Lower lobe of right lung (tissue), 2 donors: ENCODE measurements around the gene OR2T1. TPM values are rescaled to one million over a fixed set of nuclear protein-coding genes. Genes with fewer than 3 reads are reported as not detected.

Source experiments
- ATAC-seq, 2 donors: fragments of 200-7000 bp; cut with Tn5 transposase; one replicate each; pipeline ENCODE4 v1.9.1; 2020 to 2022; ENCODE audit warnings: mild to moderate bottlenecking in 2 of 2, moderate library complexity in 2 of 2
- DNase-seq: peaks from one replicate; pipeline ENCODE4 v3.0.0-alpha.2; 2020
- H3K27ac ChIP-seq: fragments of 200-600 bp; one replicate; pipeline ENCODE4 v1.8.0; 2022
- H3K27me3 ChIP-seq: fragments of 200-600 bp; one replicate; pipeline ENCODE4 v1.8.0; 2022; ENCODE audit warnings: low read depth
- H3K36me3 ChIP-seq: fragments of 200-600 bp; one replicate; pipeline ENCODE4 v1.8.0; 2022; ENCODE audit warnings: mild to moderate bottlenecking
- H3K4me1 ChIP-seq: fragments of 200-600 bp; one replicate; pipeline ENCODE4 v1.8.0; 2022
- H3K4me3 ChIP-seq: fragments of 200-600 bp; one replicate; pipeline ENCODE4 v1.8.0; 2022; ENCODE audit warnings: mild to moderate bottlenecking
- H3K9me3 ChIP-seq: fragments of 200-600 bp; one replicate; pipeline ENCODE4 v1.8.0; 2022
- intact Hi-C: fragments of 100-400 bp; cut with DNase I; formaldehyde crosslinking; loops from one replicate; pipeline ENCODE4 v1.11.0; 2022
- total RNA-seq: library from RNA; stranded (reverse); fragmentation: NEBNext Ultra II Directional; extraction: Animal tissue kit (Norgen Biotek cat#: 25700); gene quantifications from one replicate; pipeline ENCODE4 v1.2.1, GENCODE V29; 2021
- TF ChIP-seq, protein P1 (sequence below): fragments of 200-600 bp; IDR thresholded peaks from one replicate; pipeline ENCODE4 v1.8.0; 2022; ENCODE audit warnings: antibody characterized with exemption, mild to moderate bottlenecking
- donor health status: DM: no; HTN: yes; CAD: no; lungs with severe emphysema.

Gene OR2T1
- total RNA-seq, 1 donor from 2014 or later: not detected

DNA sequence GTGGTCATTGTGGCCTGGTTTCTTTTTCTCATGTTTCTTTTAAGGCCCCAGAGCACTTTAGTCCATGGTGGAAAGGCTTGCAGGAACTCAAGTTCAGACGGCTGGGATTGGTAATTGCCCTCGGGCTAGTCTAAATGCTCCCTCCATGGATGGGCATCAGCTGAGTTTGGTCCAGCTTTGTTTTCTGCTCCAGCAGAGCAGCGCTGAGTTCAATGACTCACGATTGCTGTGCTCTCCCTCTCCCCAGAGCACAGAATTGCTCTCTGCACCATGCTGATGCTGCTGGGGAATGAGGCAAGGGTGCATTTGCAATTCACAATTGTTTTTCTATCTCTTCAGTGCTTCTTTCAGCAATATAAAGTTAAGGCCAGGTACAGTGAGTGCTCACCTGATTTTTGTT is 29.1 kb upstream of the OR2T1 start:
- Histone ChIP-seq H3K4me1 (no peaks in the 10 kb centered on the region), H3K9me3 (no peaks in the 10 kb centered on the region), H3K4me3 (no peak overlapping the region), H3K27me3 (no peaks in the 10 kb centered on the region), H3K36me3 (no peaks in the 10 kb centered on the region), H3K27ac (no peak overlapping the region)
- TF ChIP-seq, protein P1, sequence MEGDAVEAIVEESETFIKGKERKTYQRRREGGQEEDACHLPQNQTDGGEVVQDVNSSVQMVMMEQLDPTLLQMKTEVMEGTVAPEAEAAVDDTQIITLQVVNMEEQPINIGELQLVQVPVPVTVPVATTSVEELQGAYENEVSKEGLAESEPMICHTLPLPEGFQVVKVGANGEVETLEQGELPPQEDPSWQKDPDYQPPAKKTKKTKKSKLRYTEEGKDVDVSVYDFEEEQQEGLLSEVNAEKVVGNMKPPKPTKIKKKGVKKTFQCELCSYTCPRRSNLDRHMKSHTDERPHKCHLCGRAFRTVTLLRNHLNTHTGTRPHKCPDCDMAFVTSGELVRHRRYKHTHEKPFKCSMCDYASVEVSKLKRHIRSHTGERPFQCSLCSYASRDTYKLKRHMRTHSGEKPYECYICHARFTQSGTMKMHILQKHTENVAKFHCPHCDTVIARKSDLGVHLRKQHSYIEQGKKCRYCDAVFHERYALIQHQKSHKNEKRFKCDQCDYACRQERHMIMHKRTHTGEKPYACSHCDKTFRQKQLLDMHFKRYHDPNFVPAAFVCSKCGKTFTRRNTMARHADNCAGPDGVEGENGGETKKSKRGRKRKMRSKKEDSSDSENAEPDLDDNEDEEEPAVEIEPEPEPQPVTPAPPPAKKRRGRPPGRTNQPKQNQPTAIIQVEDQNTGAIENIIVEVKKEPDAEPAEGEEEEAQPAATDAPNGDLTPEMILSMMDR: no peak
- DNase-seq: no peak
- ATAC-seq: no peak
- intact Hi-C loops: no loop called here

DNA sequence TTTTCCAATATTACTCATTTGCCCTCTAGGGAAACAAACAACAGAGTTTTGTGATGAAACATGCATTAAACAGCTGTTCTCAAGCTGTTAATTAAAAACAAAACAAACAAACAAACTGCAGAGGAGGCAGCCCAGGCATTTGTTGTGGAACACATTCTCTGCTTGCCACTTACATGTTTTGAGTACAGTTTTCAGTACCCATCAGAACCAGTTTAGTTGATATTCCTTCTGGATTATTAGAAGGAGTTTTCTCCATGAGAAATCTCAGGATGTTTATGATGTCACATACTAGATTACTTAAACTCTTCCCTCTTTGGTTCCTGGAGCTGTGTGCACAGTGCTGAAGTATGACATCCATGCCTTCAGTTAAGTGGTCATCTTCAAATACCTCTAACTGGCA is 27.4 kb upstream of the OR2T1 start, which contains the start of gene OR2T6:
OR2T6 (plus strand) TSS at position 301 of the 400 bp plus-strand sequence. CDS start 11,863 bp downstream, outside the sequence.
- intact Hi-C loops: no loop called here

DNA sequence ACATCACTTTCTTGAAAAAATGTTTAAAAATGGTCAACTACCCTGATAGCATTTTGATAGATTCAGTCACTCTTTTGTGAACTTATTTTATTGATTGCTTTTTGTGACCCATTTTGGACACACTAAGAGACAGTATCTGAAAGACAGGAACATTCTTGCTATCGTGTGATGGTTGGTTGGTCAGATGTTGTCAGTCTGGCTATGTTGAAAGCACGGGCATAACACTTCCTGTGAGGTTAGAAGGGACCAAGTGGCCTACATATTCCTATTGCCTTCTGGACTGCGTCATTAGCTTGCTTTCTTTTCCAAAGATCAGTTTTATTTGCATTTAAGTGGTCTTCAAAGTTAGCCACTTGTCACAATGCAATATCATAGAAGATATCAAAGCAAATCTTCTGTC is 25.9 kb upstream of the OR2T1 start:
- Histone ChIP-seq H3K9me3 (no peaks in the 10 kb centered on the region), H3K27ac (no peak overlapping the region), H3K27me3 (no peaks in the 10 kb centered on the region), H3K4me3 (no peak overlapping the region), H3K36me3 (no peaks in the 10 kb centered on the region), H3K4me1 (no peaks in the 10 kb centered on the region)
- DNase-seq (no peak), ATAC-seq (no peak)
- TF ChIP-seq, protein P1: no peak
- intact Hi-C loops: no loop called here

More for the DNA sequence above, 27.4 kb upstream of the OR2T1 start, which contains the start of gene OR2T6:
- no peak within 1 kb of the TSS for H3K4me3 ChIP-seq
- no peaks in the 10 kb centered on the region for H3K27me3 ChIP-seq
- ATAC-seq (no peak), DNase-seq (no peak)
- H3K27ac ChIP-seq: no peak within 1 kb of the TSS
- no peaks in the 10 kb centered on the region for H3K9me3 ChIP-seq
- H3K4me1 ChIP-seq: no peaks in the 10 kb centered on the region
- H3K36me3 ChIP-seq: no peaks in the 10 kb centered on the region
- TF ChIP-seq, protein P1: no peak

DNA sequence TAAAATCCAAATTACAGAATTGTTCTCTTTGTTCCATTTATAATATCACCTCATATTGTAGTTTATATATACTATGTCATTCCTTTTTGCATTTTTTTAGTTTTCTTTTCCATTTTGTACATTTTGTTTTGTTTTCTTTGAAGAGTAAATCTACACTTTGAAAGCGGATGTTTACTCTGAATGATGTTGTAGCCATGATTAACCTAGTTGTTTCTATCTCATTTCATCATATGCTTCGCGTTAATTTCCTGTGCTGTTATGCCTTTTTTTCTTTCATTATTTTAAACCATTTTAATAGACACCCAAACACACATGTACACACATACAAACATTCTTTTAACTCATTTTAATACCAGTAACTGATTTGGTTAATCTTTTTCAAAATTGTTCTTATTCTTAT is 22.0 kb upstream of the OR2T1 start:
- no peaks in the 10 kb centered on the region for H3K27me3 ChIP-seq
- H3K9me3 ChIP-seq: no peaks in the 10 kb centered on the region
- H3K27ac ChIP-seq: no peak overlapping the region
- DNase-seq (no peak), ATAC-seq (no peak)
- intact Hi-C loops: no loop called here
- H3K4me3 ChIP-seq: no peak overlapping the region
- TF ChIP-seq, protein P1: no peak
- no peaks in the 10 kb centered on the region for H3K36me3 ChIP-seq
- H3K4me1 ChIP-seq: no peaks in the 10 kb centered on the region

DNA sequence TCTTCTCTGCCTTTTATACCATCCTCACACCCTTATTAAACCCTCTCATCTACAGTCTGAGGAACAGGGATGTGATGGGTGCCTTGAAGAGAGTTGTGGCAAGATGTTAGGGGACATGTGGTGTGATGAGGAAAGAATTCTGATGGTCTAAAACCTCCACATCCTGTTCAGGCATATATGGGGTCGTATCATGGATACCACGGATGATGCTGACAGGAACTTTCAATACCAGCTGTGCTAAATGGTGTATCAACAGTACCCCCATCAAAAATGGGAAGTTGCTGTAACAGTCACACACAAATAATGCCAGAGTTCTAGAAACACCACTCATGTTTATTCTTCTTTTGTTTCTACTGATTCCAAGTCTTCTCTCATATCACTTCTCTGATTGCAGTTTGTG is 14.4 kb upstream of the OR2T1 start:
- ATAC-seq (no peak), DNase-seq (no peak)
- H3K9me3 ChIP-seq: no peaks in the 10 kb centered on the region
- intact Hi-C loops: no loop called here
- no peak overlapping the region for H3K4me3 ChIP-seq
- H3K4me1 ChIP-seq: no peaks in the 10 kb centered on the region
- H3K36me3 ChIP-seq: no peaks in the 10 kb centered on the region
- H3K27me3 ChIP-seq: no peaks in the 10 kb centered on the region
- H3K27ac ChIP-seq: no peak overlapping the region
- TF ChIP-seq, protein P1: no peak

DNA sequence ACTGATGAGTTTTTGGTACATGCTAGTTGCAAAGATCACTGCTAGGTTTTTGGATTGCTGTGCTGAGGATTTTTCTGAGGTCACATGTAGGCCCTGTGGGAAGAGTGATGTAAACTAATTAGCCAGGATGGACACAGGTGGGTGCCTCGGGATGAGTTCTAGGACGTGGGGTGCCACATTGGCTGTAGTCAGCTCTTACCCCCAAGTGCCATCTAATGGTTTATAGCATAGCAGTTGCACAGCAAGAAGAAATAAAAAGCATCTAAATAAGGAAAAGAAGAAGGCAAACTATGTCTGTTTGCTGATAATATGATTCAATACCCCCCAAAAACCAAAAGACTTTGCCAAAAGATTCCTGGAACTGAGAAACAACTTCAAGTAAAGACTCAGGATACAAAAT is 9.8 kb upstream of the OR2T1 start:
- no peak for ATAC-seq
- Histone ChIP-seq H3K27me3 (no peaks in the 10 kb centered on the region), H3K4me1 (no peaks in the 10 kb centered on the region), H3K36me3 (no peaks in the 10 kb centered on the region), H3K9me3 (no peaks in the 10 kb centered on the region), H3K27ac (no peak overlapping the region), H3K4me3 (no peak overlapping the region)
- DNase-seq: no peak
- TF ChIP-seq, protein P1: no peak
- intact Hi-C loops: no loop called here
